Gastrocnemius medialis (tissue), 4 donors: ENCODE measurements around the gene GAB1. TPM values are rescaled to one million over a fixed set of nuclear protein-coding genes. Genes with fewer than 3 reads are reported as not detected.

Experiments
- ATAC-seq, 2 donors: fragments of 150-250 bp; one replicate each; pipeline ENCODE4 v1.9.1; 2016
- DNase-seq, 2 donors: peaks; one replicate each; pipeline ENCODE4 v3.0.0-alpha.2; 2019
- H3K27ac ChIP-seq, 4 donors: fragments of 200-600 bp; sonication (generic); 1 replicate in 1 of 4; 2 replicates in 3 of 4; pipeline ENCODE4 v1.5.1; 2016 to 2018; ENCODE audit warnings: mild to moderate bottlenecking in 2 of 4, moderate library complexity in 1 of 4
- H3K27me3 ChIP-seq, 3 donors: fragments of 200-600 bp; sonication (generic) in 2 of 3; 1 replicate in 1 of 3; 2 replicates in 2 of 3; pipeline versions ENCODE4 v1.5.1 to v1.6.0; 2016 to 2019; ENCODE audit warnings: mild to moderate bottlenecking in 1 of 3, moderate library complexity in 1 of 3
- H3K36me3 ChIP-seq, 2 donors: fragments of 200-600 bp; sonication (generic) in 1 of 2; one replicate each; pipeline ENCODE4 v1.5.1; 2017 to 2018
- H3K4me1 ChIP-seq, 2 donors: fragments of 200-600 bp; sonication (generic) in 1 of 2; one replicate each; pipeline ENCODE4 v1.5.1; 2016 to 2017; ENCODE audit warnings: mild to moderate bottlenecking in 2 of 2
- H3K4me3 ChIP-seq, 4 donors: fragments of 200-600 bp; sonication (generic) in 3 of 4; 1 replicate in 1 of 4; 2 replicates in 3 of 4; pipeline ENCODE4 v1.5.1; 2016 to 2019; ENCODE audit warnings: mild to moderate bottlenecking in 2 of 4
- H3K9me3 ChIP-seq, 3 donors: fragments of 200-600 bp; sonication (generic) in 2 of 3; 1 replicate in 1 of 3; 2 replicates in 2 of 3; pipeline ENCODE4 v1.5.1; 2016 to 2019
- POLR2A ChIP-seq, 2 donors: fragments of 450-650 bp; IDR thresholded peaks; one replicate each; pipeline ENCODE4 v1.6.1; 2017; ENCODE audit warnings: antibody characterized with exemption in 2 of 2, mild to moderate bottlenecking in 2 of 2, moderate library complexity in 2 of 2
- in situ Hi-C, 4 donors: fragments of 200-750 bp; cut with MboI; loops; one replicate each; pipeline versions ENCODE4 v1.15.0 to v1.8.0; 2017; ENCODE audit warnings: low sequenced_read_pairs in 4 of 4
- intact Hi-C: fragments of 100-400 bp; cut with DNase I; formaldehyde crosslinking; loops from one replicate; pipeline ENCODE4 v1.15.1; 2023; ENCODE audit warnings: low total_unique reads
- total RNA-seq, 4 donors: library from RNA; depleted of rRNA; stranded (reverse); fragments of >200 nt; gene quantifications; one replicate each; pipeline versions ENCODE4 v1.1.0 to v1.2.3, GENCODE V29; 2016
- TF ChIP-seq, protein P1 (sequence below), 5 experiments: fragments of 450-650 bp in 3 of 5; fragments of 200-600 bp in 2 of 5; sonication (generic) in 2 of 5; IDR thresholded peaks in 4 of 5; conservative IDR thresholded peaks in 1 of 5; 1 replicate in 4 of 5; 2 replicates in 1 of 5; pipeline ENCODE4 v1.5.1; 2016 to 2019; ENCODE audit warnings: antibody characterized with exemption in 5 of 5, mild to moderate bottlenecking in 3 of 5, moderate library complexity in 3 of 5

GAB1 gene
- total RNA-seq, 4 donors from 2014 or later, result 11.4 to 27.9 (median 26.6) TPM

DNA sequence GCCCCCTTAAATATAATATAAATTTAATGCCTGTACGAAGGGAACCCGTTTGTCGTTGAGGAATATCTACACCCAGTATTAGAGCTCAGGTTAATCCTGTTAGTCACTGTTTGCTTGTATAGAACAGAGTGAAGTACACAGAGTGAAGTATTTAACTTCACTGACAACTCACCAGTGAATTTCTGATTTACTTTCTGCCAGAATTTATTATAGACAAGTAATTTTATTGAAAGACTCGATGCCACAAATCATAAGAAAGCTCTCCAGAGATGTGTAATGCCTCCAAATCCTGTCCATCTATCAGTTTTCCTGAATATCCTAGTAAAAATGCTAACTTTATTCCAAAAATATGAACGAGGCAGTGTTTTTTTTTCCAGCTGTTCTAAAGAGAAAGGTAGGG, 1.6 kb downstream of the GAB1 start:
- Histone ChIP-seq H3K27me3 (no peaks in the 10 kb centered on the region), H3K9me3 (no peaks in the 10 kb centered on the region), H3K4me1 (peaks cover 40 to 47% of the 10 kb centered on the region in 2 donors), H3K4me3 (peak overlapping the region; percentile 83 to 96 (median 90)), H3K27ac (peak overlapping the region; percentile 96 to 99 (median 98)), H3K36me3 (no peaks in the 10 kb centered on the region)
- intact Hi-C loops, result loop anchor here (5.0 to 10.0 kb wide), 2 partner anchors 136 to 146 kb away; no protein-coding TSS in a partner anchor
- TF ChIP-seq POLR2A (IDR thresholded peaks at IDR 0.05), result no peak
- TF ChIP-seq, protein P1, sequence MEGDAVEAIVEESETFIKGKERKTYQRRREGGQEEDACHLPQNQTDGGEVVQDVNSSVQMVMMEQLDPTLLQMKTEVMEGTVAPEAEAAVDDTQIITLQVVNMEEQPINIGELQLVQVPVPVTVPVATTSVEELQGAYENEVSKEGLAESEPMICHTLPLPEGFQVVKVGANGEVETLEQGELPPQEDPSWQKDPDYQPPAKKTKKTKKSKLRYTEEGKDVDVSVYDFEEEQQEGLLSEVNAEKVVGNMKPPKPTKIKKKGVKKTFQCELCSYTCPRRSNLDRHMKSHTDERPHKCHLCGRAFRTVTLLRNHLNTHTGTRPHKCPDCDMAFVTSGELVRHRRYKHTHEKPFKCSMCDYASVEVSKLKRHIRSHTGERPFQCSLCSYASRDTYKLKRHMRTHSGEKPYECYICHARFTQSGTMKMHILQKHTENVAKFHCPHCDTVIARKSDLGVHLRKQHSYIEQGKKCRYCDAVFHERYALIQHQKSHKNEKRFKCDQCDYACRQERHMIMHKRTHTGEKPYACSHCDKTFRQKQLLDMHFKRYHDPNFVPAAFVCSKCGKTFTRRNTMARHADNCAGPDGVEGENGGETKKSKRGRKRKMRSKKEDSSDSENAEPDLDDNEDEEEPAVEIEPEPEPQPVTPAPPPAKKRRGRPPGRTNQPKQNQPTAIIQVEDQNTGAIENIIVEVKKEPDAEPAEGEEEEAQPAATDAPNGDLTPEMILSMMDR (IDR thresholded peaks at IDR 0.05 in 4 of 5, conservative IDR thresholded peaks at IDR 0.05 in 1 of 5), result no peak
- in situ Hi-C loops, result loop anchor here in 2 of 4 donors (5.0 to 25.0 kb wide), 2 partner anchors 44 to 149 kb away; no protein-coding TSS in a partner anchor
- no peak for DNase-seq
- no peak for ATAC-seq

DNA sequence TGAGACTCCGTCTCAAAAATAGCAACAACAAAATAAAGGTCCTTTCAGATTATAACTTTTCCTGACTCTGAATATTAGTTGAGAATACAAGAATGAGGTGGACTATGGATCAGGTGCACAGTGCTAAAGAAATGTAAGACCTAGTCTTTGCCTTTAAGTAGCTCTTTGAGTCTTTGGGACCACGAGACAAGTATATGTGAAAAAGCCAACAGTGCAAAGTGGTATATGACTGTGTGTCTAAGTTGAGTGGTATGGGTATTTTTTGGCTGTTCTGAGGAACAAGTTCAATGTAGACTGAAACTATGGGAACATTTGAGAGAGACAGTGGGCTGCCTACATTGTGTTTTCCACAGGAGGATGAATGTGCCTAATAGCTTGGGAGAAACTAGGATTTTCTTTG, 2.8 kb downstream of the GAB1 start:
- Histone ChIP-seq H3K27me3 (no peaks in the 10 kb centered on the region), H3K9me3 (no peaks in the 10 kb centered on the region), H3K4me3 (no peak overlapping the region), H3K36me3 (no peaks in the 10 kb centered on the region), H3K27ac (peak overlapping the region; percentile 96 to 99 (median 98)), H3K4me1 (peaks cover 40 to 47% of the 10 kb centered on the region in 2 donors)
- intact Hi-C loops, result loop anchor here (5.0 to 10.0 kb wide), 2 partner anchors 137 to 145 kb away; no protein-coding TSS in a partner anchor
- ATAC-seq (no peak), DNase-seq (no peak)
- in situ Hi-C loops, result loop anchor here in 2 of 4 donors (5.0 to 25.0 kb wide), 2 partner anchors 43 to 148 kb away; no protein-coding TSS in a partner anchor
- TF ChIP-seq, protein P1 (IDR thresholded peaks at IDR 0.05 in 4 of 5, conservative IDR thresholded peaks at IDR 0.05 in 1 of 5), result no peak
- no peak for TF ChIP-seq POLR2A (IDR thresholded peaks at IDR 0.05)

DNA sequence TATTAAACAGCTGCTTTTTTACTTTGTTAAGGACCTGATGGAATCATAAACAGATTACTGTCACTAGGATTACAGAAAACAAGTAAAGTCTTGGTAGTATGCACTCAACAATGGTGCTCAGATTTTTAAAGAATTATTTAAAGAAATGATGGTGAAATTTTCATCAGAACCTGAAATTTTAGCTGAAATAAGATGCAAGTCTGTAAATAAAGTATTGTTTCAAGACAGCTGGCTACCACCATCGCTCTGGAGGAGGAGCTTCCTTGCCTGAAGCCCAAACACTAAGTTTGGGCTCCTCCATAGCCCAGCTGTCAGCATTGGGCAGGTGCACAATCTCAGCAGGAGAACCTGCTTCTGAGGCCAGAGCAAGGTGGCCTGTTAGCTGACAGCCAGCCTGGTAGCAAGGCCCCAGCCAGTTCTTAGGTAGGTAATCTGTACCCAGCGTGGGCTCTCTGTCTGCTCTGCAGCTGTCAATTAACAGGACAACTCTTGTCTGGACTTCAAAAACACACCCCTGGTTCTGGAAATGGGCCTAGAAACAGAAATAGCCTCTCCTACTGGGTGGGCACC, 4.6 kb downstream of the GAB1 start:
- no peak overlapping the region for H3K4me3 ChIP-seq
- no peak for TF ChIP-seq POLR2A (IDR thresholded peaks at IDR 0.05)
- TF ChIP-seq, protein P1 (IDR thresholded peaks at IDR 0.05 in 4 of 5, conservative IDR thresholded peaks at IDR 0.05 in 1 of 5), result no peak
- no peaks in the 10 kb centered on the region for H3K9me3 ChIP-seq
- ATAC-seq (no peak), DNase-seq (peak in 1 of 2 donors; percentile 34)
- no peaks in the 10 kb centered on the region for H3K27me3 ChIP-seq
- intact Hi-C loops, result no loop called here
- in situ Hi-C loops, result loop anchor here in 1 of 4 donors (25.0 kb wide), 1 partner anchor 146 kb away; no protein-coding TSS in a partner anchor
- H3K27ac ChIP-seq, result peak overlapping the region; percentile 35 to 96 (median 42)
- H3K36me3 ChIP-seq, result no peaks in the 10 kb centered on the region
- H3K4me1 ChIP-seq, result peaks cover 40 to 43% of the 10 kb centered on the region in 2 donors

DNA sequence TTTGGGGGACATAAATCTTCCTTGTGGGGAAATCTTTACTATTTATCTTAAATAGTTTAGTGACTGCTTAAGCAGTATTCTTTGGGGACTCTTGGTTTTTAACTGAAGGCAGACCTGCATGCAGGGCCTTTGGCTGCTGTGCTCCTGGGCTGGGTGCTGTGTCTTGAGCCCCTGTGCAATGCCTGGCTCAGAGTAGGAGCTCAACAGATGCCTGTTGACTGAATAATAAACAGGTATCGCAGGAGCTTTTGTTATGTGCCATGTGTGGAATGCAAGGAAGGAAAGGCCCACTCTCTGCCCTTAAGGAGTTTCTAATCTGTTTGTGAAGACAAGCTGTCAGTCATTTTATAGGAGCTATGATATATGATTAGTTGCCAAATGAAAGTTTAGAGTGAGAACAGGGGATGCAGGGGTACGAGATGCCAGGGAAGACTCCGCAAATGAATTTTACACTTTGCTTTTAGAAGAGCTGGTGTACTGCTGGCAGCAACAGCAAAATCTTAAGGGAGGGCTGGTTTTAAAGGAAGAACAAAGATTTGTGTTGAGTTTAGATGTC, 6.7 kb downstream of the GAB1 start:
- TF ChIP-seq, protein P1 (IDR thresholded peaks at IDR 0.05 in 4 of 5, conservative IDR thresholded peaks at IDR 0.05 in 1 of 5), result no peak
- TF ChIP-seq POLR2A (IDR thresholded peaks at IDR 0.05), result no peak
- DNase-seq (no peak), ATAC-seq (no peak)
- H3K27ac ChIP-seq, result peak overlapping the region; percentile 44 to 61 (median 57)
- H3K36me3 ChIP-seq, result no peaks in the 10 kb centered on the region
- no peak overlapping the region for H3K4me3 ChIP-seq
- H3K27me3 ChIP-seq, result no peaks in the 10 kb centered on the region
- in situ Hi-C loops, result loop anchor here in 1 of 4 donors (25.0 kb wide), 1 partner anchor 144 kb away; no protein-coding TSS in a partner anchor
- H3K9me3 ChIP-seq, result no peaks in the 10 kb centered on the region
- intact Hi-C loops, result no loop called here
- peaks cover 34 to 37% of the 10 kb centered on the region in 2 donors for H3K4me1 ChIP-seq
